ENCODE results near the gene CA6.

The CA6 gene

DNA sequence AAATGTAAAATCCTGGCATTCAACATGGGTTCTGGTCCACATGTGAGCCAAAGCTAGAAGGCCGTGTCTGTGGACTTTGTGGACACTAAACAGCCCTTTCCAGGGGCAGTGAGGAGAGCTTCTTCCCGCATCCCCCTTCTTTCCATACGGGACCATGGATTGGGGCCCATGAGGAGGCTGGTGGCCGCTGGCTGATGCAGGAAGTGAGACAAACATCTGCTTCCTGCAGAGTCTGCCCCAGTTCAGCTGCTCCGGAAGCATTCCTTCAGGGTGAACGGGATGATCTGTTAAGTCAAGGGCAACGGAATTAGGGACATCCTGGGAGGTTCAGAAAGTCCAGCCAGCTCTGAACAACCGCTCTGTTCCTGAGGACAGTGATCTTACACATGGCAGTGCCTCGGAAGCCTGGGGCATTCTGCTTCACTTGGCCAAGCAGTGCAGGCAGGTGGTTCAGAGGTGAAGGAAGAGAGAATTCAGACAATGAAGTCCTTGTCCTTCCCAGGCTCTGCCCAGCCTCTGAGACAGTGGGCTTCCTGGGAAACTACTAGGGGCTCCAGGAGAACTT is 1.5 kb downstream of the CA6 start:
- peak overlapping the region; percentile 69 for H3K27ac Mint-ChIP-seq
- no peak for DNase-seq

DNA sequence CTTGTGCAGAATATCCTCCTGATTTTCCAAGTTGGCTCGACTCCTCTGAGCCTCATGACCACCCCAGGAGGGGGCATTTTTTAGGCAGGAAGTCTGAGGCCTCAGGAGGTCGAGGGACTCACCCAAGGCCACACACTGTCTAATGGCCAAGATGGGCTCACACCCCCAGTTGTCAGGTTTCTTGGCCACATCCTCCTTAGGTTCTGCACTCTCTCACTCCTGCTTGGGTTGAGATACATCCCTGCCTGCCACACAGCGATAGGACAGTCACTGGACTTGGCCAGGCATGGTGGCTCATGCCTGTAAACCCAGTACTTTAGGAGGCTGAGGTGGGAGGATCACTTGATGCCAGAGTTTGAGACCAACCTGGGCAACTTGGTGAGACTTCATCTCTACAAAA is 4.6 kb downstream of the CA6 start:
- H3K27ac Mint-ChIP-seq, result no peak overlapping the region
- H3K27me3 Mint-ChIP-seq (ENCODE audit: low read depth, poor library complexity), result peaks cover 12% of the 10 kb centered on the region
- H3K4me1 Mint-ChIP-seq, result peaks cover 15% of the 10 kb centered on the region
- no peak for DNase-seq
- H3K36me3 Mint-ChIP-seq (ENCODE audit: low read depth), result no peaks in the 10 kb centered on the region
- TF ChIP-seq, protein P1, sequence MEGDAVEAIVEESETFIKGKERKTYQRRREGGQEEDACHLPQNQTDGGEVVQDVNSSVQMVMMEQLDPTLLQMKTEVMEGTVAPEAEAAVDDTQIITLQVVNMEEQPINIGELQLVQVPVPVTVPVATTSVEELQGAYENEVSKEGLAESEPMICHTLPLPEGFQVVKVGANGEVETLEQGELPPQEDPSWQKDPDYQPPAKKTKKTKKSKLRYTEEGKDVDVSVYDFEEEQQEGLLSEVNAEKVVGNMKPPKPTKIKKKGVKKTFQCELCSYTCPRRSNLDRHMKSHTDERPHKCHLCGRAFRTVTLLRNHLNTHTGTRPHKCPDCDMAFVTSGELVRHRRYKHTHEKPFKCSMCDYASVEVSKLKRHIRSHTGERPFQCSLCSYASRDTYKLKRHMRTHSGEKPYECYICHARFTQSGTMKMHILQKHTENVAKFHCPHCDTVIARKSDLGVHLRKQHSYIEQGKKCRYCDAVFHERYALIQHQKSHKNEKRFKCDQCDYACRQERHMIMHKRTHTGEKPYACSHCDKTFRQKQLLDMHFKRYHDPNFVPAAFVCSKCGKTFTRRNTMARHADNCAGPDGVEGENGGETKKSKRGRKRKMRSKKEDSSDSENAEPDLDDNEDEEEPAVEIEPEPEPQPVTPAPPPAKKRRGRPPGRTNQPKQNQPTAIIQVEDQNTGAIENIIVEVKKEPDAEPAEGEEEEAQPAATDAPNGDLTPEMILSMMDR (IDR thresholded peaks at IDR 0.05), result no peak
- no peaks in the 10 kb centered on the region for H3K9me3 Mint-ChIP-seq
- no peak overlapping the region for H3K4me3 Mint-ChIP-seq

More for the DNA sequence above, 1.5 kb downstream of the CA6 start:
- no peaks in the 10 kb centered on the region for H3K9me3 Mint-ChIP-seq
- peaks cover 5% of the 10 kb centered on the region for H3K27me3 Mint-ChIP-seq (ENCODE audit: low read depth, poor library complexity)
- no peaks in the 10 kb centered on the region for H3K36me3 Mint-ChIP-seq (ENCODE audit: low read depth)
- H3K4me1 Mint-ChIP-seq, result peaks cover 40% of the 10 kb centered on the region
- TF ChIP-seq, protein P1 (IDR thresholded peaks at IDR 0.05), result no peak
- H3K4me3 Mint-ChIP-seq, result no peak overlapping the region

DNA sequence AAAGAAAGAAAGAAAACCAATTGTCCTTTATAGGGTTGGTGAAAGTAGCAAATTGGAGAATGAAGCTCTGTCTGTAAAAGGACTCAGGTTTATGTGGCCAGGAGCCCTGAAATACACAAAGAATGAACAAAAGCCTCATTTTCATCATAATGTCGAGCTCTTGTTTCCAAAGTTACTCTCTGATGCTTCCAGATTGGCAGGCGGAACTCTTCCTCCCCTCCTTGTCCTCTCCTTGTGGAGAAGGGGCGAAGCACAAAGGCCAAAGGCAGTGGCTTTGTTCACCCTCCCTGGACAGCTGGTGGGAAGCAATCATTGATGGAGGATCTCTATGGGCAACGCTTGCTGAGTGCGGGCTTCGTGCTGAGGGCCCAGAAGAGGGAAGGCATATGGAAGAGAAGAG is 5.6 kb downstream of the CA6 start:
- Mint-ChIP-seq H3K9me3 (no peaks in the 10 kb centered on the region), H3K4me1 (peaks cover 18% of the 10 kb centered on the region), H3K27me3 (ENCODE audit: low read depth, poor library complexity) (peaks cover 14% of the 10 kb centered on the region), H3K36me3 (ENCODE audit: low read depth) (no peaks in the 10 kb centered on the region), H3K27ac (no peak overlapping the region), H3K4me3 (no peak overlapping the region)
- DNase-seq, result no peak
- TF ChIP-seq, protein P1 (IDR thresholded peaks at IDR 0.05), result no peak

DNA sequence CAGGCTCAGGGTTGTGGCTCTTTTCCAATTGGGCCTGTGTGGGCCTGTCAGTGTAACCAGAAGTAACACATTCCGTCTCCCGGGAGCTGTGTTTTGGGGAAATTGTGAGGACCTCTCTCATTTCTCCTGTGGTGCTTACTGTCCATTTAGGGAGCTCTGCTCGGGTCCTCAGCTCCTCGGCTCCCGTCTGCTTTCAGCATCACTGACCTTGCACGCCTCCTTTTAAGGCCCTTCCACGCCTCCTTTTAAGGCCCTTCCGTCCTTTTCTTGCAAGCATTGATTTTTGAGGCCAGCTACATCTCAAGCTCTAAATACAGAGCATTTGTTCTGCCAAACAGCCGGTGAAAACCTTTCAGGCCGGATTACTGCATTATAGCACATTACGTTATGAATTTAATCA is 9.7 kb downstream of the CA6 start:
- TF ChIP-seq, protein P1 (IDR thresholded peaks at IDR 0.05), result no peak
- Mint-ChIP-seq H3K27me3 (ENCODE audit: low read depth, poor library complexity) (peaks cover 13% of the 10 kb centered on the region), H3K9me3 (peaks cover 6% of the 10 kb centered on the region), H3K4me1 (peaks cover 14% of the 10 kb centered on the region), H3K36me3 (ENCODE audit: low read depth) (no peaks in the 10 kb centered on the region), H3K4me3 (no peak overlapping the region), H3K27ac (peak overlapping the region; percentile 88)
- no peak for DNase-seq

DNA sequence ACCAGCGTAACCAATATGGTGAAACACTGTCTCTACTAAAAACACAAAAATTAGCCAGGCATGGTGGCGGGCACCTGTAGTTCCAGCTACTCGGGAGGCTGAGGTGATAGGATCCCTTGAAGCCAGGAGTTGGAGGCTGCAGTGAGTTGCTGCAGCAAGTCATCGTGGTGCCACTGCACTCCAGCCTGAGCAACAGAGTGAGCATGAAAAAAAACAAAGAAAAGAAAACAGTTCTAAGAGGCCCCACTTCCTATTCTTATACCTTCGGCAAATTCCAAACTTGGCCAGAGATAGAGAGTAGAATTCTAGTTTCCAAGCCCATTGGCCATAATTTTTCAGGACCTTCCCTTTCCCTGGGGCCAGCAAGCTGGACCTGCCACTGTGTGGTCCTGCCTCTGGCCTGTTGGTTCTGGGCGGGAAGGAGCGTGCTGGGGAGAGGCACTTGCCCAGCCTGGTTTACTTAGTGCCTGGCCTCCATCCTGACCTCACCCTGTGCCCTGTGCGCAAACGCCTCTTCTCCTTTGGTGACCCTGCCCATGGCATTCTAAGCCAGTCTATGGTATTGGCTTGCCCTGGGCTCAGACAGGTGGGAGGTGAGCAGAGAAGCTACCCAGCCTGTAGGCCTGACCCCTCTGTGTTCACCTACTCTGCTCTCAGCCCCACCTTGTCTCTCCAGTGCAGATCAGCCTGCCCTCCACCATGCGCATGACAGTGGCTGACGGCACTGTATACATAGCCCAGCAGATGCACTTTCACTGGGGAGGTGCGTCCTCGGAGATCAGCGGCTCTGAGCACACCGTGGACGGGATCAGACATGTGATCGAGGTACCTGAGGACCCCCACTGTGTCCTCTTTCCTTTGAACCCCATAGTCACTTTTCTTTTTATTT is 11.0 kb downstream of the CA6 start:
- Mint-ChIP-seq H3K36me3 (ENCODE audit: low read depth) (no peaks in the 10 kb centered on the region), H3K27me3 (ENCODE audit: low read depth, poor library complexity) (peaks cover 18% of the 10 kb centered on the region), H3K9me3 (peaks cover 14% of the 10 kb centered on the region), H3K27ac (no peak overlapping the region), H3K4me1 (peaks cover 9% of the 10 kb centered on the region), H3K4me3 (no peak overlapping the region)
- no peak for DNase-seq
- TF ChIP-seq, protein P1 (IDR thresholded peaks at IDR 0.05), result no peak

All from nephron progenitor cell (in vitro differentiated cells).